PC-9 (cell line): ENCODE results near the gene ECM2. TPM values are rescaled to one million over a fixed set of nuclear protein-coding genes. Genes with fewer than 3 reads are reported as not detected.

Experiments
- BruUV-seq: library from RNA; stranded (reverse); fragments of 400-500 nt; replicated peaks from 2 replicates; lab custom pipeline; 2021; lab: Mats Ljungman, UMichigan
- CTCF ChIA-PET: fragments of 300-600 bp; sonication (Branson Sonifier 250); formaldehyde crosslinking; loops from one replicate; lab custom pipeline; 2022; ENCODE audit warnings: antibody characterized with exemption; lab: Charles Lee
- POLR2A ChIA-PET: fragments of 300-600 bp; sonication (Branson Sonifier 250); formaldehyde crosslinking; loops from one replicate; lab custom pipeline; 2022; ENCODE audit warnings: antibody characterized with exemption; ENCODE audit not compliant: unreplicated experiment; lab: Charles Lee
- DNase-seq, 2 experiments: peaks; one replicate each; pipeline versions ENCODE4 v3.0.0 to v3.0.0-alpha.2; 2015 to 2022; ENCODE audit warnings: mixed read lengths in 1 of 2
- H2AFZ ChIP-seq: fragments of 200-600 bp; sonication (generic); 2 replicates; pipeline ENCODE4 v1.8.1; 2017; ENCODE audit warnings: antibody characterized with exemption
- H3F3A ChIP-seq: fragments of 200-600 bp; sonication (generic); 2 replicates; pipeline ENCODE4 v1.8.1; 2017; ENCODE audit warnings: antibody characterized with exemption, mild to moderate bottlenecking, low read depth; ENCODE audit not compliant: insufficient read depth
- H3K27ac ChIP-seq: fragments of 200-600 bp; sonication (generic); 2 replicates; pipeline ENCODE4 v1.6.1; 2016; ENCODE audit warnings: mixed run types
- H3K27me3 ChIP-seq: fragments of 200-600 bp; sonication (generic); 2 replicates; pipeline ENCODE4 v1.6.1; 2016; ENCODE audit warnings: low read depth, mixed run types; ENCODE audit not compliant: insufficient read depth
- H3K36me3 ChIP-seq: fragments of 200-600 bp; sonication (generic); 2 replicates; pipeline ENCODE4 v1.6.1; 2016; ENCODE audit warnings: low read depth, mixed run types
- H3K4me1 ChIP-seq: fragments of 200-600 bp; sonication (generic); replicated peaks from 2 replicates; pipeline ENCODE4 v1.6.1; 2016; ENCODE audit warnings: mixed run types; ENCODE audit not compliant: insufficient read depth
- H3K4me2 ChIP-seq: fragments of 200-600 bp; sonication (generic); 2 replicates; pipeline ENCODE4 v1.6.1; 2017; ENCODE audit warnings: mixed run types
- H3K4me3 ChIP-seq: fragments of 200-600 bp; sonication (generic); 2 replicates; pipeline ENCODE4 v1.6.1; 2016; ENCODE audit warnings: mixed run types
- H3K79me2 ChIP-seq: fragments of 200-600 bp; sonication (generic); 2 replicates; pipeline ENCODE4 v1.6.1; 2017; ENCODE audit warnings: low read depth, mixed run types
- H3K9me2 ChIP-seq: fragments of 200-600 bp; sonication (generic); 2 replicates; pipeline ENCODE4 v1.8.1; 2017; ENCODE audit warnings: mild to moderate bottlenecking; ENCODE audit not compliant: insufficient read depth
- H3K9me3 ChIP-seq: fragments of 200-600 bp; sonication (generic); 2 replicates; pipeline ENCODE4 v1.8.1; 2016; ENCODE audit warnings: low read depth; ENCODE audit not compliant: insufficient read depth
- H4K20me1 ChIP-seq: fragments of 200-600 bp; sonication (generic); 2 replicates; pipeline ENCODE4 v1.8.1; 2017; ENCODE audit not compliant: insufficient read depth
- CTCF ChIP-seq: fragments of 200-600 bp; sonication (generic); conservative IDR thresholded peaks from 2 replicates; pipeline ENCODE4 v1.6.1; 2017; ENCODE audit warnings: mixed run types, antibody characterized with exemption, mild to moderate bottlenecking, moderate library complexity
- EZH2 ChIP-seq: fragments of 200-600 bp; sonication (generic); IDR thresholded peaks from 2 replicates; pipeline ENCODE4 v1.8.0; 2017; ENCODE audit warnings: antibody characterized with exemption, low read depth
- intact Hi-C: fragments of 100-400 bp; cut with micrococcal nuclease; formaldehyde crosslinking; loops from one replicate; pipeline ENCODE4 v1.10.0; 2022; ENCODE audit not compliant: unreplicated experiment
- total RNA-seq: library from RNA; stranded (reverse); gene quantifications from 2 replicates; pipeline ENCODE4 v1.2.3, GENCODE V29; 2021

ECM2 gene
- total RNA-seq, 1 experiment from 2014 or later, result 3.1 TPM

- H3K27me3 ChIP-seq, result no peaks in the 10 kb centered on the region
- no peak for DNase-seq
- H3K27ac ChIP-seq, result no peak overlapping the region
- ChIA-PET POLR2A (interaction anchor here (0.6 kb wide), 1 partner anchor 171 kb away, joined by 13 read pairs; no protein-coding TSS in a partner anchor), CTCF (interaction anchor here (0.6 kb wide), 1 partner anchor 347 kb away, joined by 3 read pairs; no protein-coding TSS in a partner anchor)
- H3K36me3 ChIP-seq, result no peaks in the 10 kb centered on the region
- TF ChIP-seq CTCF (no peak), EZH2 (no peak)
- no TSS peak for BruUV-seq
- H3K79me2 ChIP-seq, result no peaks in the 10 kb centered on the region
- no peak overlapping the region for H3K4me2 ChIP-seq
- H3F3A ChIP-seq, result no peaks in the 10 kb centered on the region
- H3K4me1 ChIP-seq, result no peaks in the 10 kb centered on the region
- H3K4me3 ChIP-seq, result no peak overlapping the region
- intact Hi-C loops, result no loop called here
- H3K9me2 ChIP-seq, result no peaks in the 10 kb centered on the region
- H3K9me3 ChIP-seq, result no peaks in the 10 kb centered on the region
- H4K20me1 ChIP-seq, result no peaks in the 10 kb centered on the region
- H2AFZ ChIP-seq, result no peak overlapping the region
Observed at GRCh38 chr9:92534204-92534603, 1.6 kb downstream of the ECM2 start.

DNA sequence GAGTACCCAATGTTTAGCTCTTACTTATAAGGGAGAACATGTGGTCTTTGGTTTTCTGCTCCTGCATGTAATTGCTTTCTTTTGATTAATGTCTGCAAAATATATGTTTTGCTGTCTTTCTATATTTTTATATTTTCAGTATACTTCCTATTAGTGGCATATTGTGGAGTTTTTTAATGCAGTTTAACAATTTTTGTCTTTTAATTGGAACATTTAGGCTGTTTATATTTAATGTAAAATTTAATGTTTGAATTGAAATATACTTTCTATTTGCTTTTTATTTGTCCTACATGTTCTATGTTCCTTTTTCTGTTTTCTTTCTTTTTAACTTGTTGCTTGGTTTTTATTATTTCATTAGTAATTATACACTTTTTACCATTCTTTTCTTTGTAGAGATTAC is 4.9 kb downstream of the ECM2 start:
- no peaks in the 10 kb centered on the region for H3K9me3 ChIP-seq
- no peaks in the 10 kb centered on the region for H3K79me2 ChIP-seq
- H3K9me2 ChIP-seq, result no peaks in the 10 kb centered on the region
- no peaks in the 10 kb centered on the region for H4K20me1 ChIP-seq
- TF ChIP-seq EZH2 (no peak), CTCF (no peak)
- no peak overlapping the region for H2AFZ ChIP-seq
- POLR2A ChIA-PET, result no interaction called here
- no peaks in the 10 kb centered on the region for H3F3A ChIP-seq
- no TSS peak for BruUV-seq
- H3K4me2 ChIP-seq, result no peak overlapping the region
- no peak for DNase-seq
- no peak overlapping the region for H3K27ac ChIP-seq
- no peak overlapping the region for H3K4me3 ChIP-seq
- H3K4me1 ChIP-seq, result no peaks in the 10 kb centered on the region
- intact Hi-C loops, result no loop called here
- CTCF ChIA-PET, result no interaction called here
- no peaks in the 10 kb centered on the region for H3K27me3 ChIP-seq
- no peaks in the 10 kb centered on the region for H3K36me3 ChIP-seq

DNA sequence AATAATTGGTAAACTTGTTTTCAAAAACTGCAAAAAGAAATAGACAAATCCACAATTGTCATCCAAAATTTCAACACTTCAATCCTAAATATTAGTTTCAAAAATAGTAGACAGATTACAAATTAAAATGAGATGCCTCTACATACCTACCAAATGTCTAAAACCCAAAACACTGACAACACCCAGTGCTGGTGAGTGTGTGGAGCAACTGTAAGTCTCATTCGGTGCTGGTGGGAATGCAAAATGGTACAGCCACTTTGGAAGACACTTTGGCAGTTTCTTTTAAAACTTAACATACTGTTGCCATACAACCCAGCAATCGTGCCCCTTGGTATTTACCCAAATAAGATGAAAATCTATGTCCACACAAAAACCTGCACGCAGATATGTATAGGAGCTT is 6.7 kb downstream of the ECM2 start:
- Histone ChIP-seq H3K4me3 (no peak overlapping the region), H3K4me2 (no peak overlapping the region), H3K36me3 (no peaks in the 10 kb centered on the region), H3K4me1 (no peaks in the 10 kb centered on the region), H3K27ac (no peak overlapping the region), H3K9me2 (no peaks in the 10 kb centered on the region), H4K20me1 (no peaks in the 10 kb centered on the region), H2AFZ (no peak overlapping the region), H3K27me3 (no peaks in the 10 kb centered on the region), H3F3A (no peaks in the 10 kb centered on the region), H3K79me2 (no peaks in the 10 kb centered on the region), H3K9me3 (no peaks in the 10 kb centered on the region)
- BruUV-seq, result no TSS peak
- ChIA-PET POLR2A (no interaction called here), CTCF (interaction anchor here (0.6 kb wide), 1 partner anchor 27 kb away, joined by 5 read pairs; no protein-coding TSS in a partner anchor)
- TF ChIP-seq CTCF, result no peak
- TF ChIP-seq EZH2, result no peak
- intact Hi-C loops, result no loop called here
- DNase-seq, result no peak
